HCT116 (cell line): ENCODE measurements around the gene CYSLTR2. TPM values are rescaled to one million over a fixed set of nuclear protein-coding genes. Genes with fewer than 3 reads are reported as not detected.

ENCODE experiments used
- ATAC-seq: fragments of 200-7000 bp; cut with Tn5 transposase; 2 replicates; pipeline ENCODE4 v1.9.1; 2020; ENCODE audit warnings: mild to moderate bottlenecking, moderate library complexity
- BruUV-seq: library from RNA; stranded (reverse); fragments of 400-500 nt; replicated peaks from 2 replicates; lab custom pipeline; 2021; lab: Mats Ljungman, UMichigan
- CTCF ChIA-PET: fragments of 300-600 bp; sonication (Branson Sonifier 250); formaldehyde crosslinking; loops from one replicate; lab custom pipeline; 2021; ENCODE audit warnings: antibody characterized with exemption; lab: Charles Lee
- POLR2A ChIA-PET: fragments of 300-600, 350-600 bp; sonication (Branson Sonifier 250); formaldehyde crosslinking; loops from one replicate; lab custom pipeline; 2021; ENCODE audit warnings: antibody characterized with exemption; lab: Charles Lee
- RAD21 ChIA-PET, 2 experiments: fragments of 300-600 bp; sonication (Branson Sonifier 250); formaldehyde crosslinking; loops; one replicate each; lab custom pipeline; 2023; ENCODE audit warnings: low total read pairs in 2 of 2; ENCODE audit not compliant: uncharacterized antibody in 2 of 2, unreplicated experiment in 2 of 2, low non-redundant PET in 1 of 2; lab: Charles Lee
- DNase-seq: peaks from one replicate; pipeline ENCODE4 v3.0.0-alpha.2; 2010; ENCODE audit warnings: low read depth, low spot score
- H2AFZ ChIP-seq: fragments of 200-600 bp; shearing (Covaris generic), sonication (generic); 2 replicates; pipeline ENCODE4 v1.6.1; 2017; ENCODE audit warnings: low read depth, mixed run types, mixed read lengths, antibody characterized with exemption, low read length; ENCODE audit not compliant: poor library complexity, severe bottlenecking
- H3K27ac ChIP-seq: 2 replicates; pipeline ENCODE4 v1.5.1; 2012; ENCODE audit warnings: low read depth, low read length
- H3K27me3 ChIP-seq: fragments of 200-600 bp; sonication (generic); 2 replicates; pipeline ENCODE4 v1.6.1; 2016; ENCODE audit warnings: mixed run types, low read length, mixed read lengths; ENCODE audit not compliant: insufficient read depth
- H3K36me3 ChIP-seq, 2 experiments: fragments of 200-500 bp in 1 of 2; fragments of 200-600 bp in 1 of 2; sonication (Bioruptor generic) in 1 of 2; sonication (generic) in 1 of 2; 2 replicates each; pipeline versions ENCODE4 v1.5.1 to v1.6.1; 2014 to 2016; ENCODE audit warnings: low read length in 2 of 2, inconsistent platforms in 1 of 2, mixed read lengths in 1 of 2, mixed run types in 1 of 2; ENCODE audit not compliant: insufficient read depth in 2 of 2, control insufficient read depth in 1 of 2
- H3K4me1 ChIP-seq, 2 experiments: fragments of 200-600 bp in 1 of 2; sonication (generic) in 1 of 2; 2 replicates each; pipeline versions ENCODE4 v1.5.1 to v1.6.1; 2012 to 2017; ENCODE audit warnings: low read length in 2 of 2, inconsistent platforms in 1 of 2, mild to moderate bottlenecking in 1 of 2, mixed read lengths in 1 of 2, mixed run types in 1 of 2, moderate library complexity in 1 of 2; ENCODE audit not compliant: insufficient read depth in 2 of 2, control insufficient read depth in 1 of 2
- H3K4me2 ChIP-seq: fragments of 200-600 bp; sonication (generic); 2 replicates; pipeline ENCODE4 v1.6.1; 2017; ENCODE audit warnings: mixed run types, low read length, mixed read lengths
- H3K4me3 ChIP-seq, 2 experiments: fragments of 200-600 bp in 1 of 2; sonication (generic) in 1 of 2; replicated peaks in 1 of 2; 2 replicates each; pipeline ENCODE4 v1.5.1; 2011 to 2016; ENCODE audit warnings: low read length in 2 of 2, control low read depth in 1 of 2, low read depth in 1 of 2, mild to moderate bottlenecking in 1 of 2, mixed read lengths in 1 of 2, mixed run types in 1 of 2
- H3K79me2 ChIP-seq: fragments of 200-600 bp; sonication (generic); 2 replicates; pipeline ENCODE4 v1.6.1; 2017; ENCODE audit warnings: mild to moderate bottlenecking, mixed run types, low read length, moderate library complexity, mixed read lengths; ENCODE audit not compliant: insufficient read depth
- H3K9ac ChIP-seq: fragments of 200-600 bp; sonication (generic); 2 replicates; pipeline ENCODE4 v1.6.1; 2016; ENCODE audit warnings: low read length, mixed read lengths
- H3K9me2 ChIP-seq: fragments of 200-600 bp; sonication (generic), shearing (Covaris generic); 2 replicates; pipeline ENCODE4 v1.6.1; 2017; ENCODE audit warnings: mixed run types, mild to moderate bottlenecking, moderate library complexity; ENCODE audit not compliant: insufficient read depth
- H3K9me3 ChIP-seq, 2 experiments: fragments of 200-500 bp in 1 of 2; fragments of 200-600 bp in 1 of 2; sonication (Bioruptor generic) in 1 of 2; sonication (generic) in 1 of 2; 2 replicates each; pipeline ENCODE4 v1.6.1; 2014 to 2017; ENCODE audit warnings: low read length in 2 of 2, mixed read lengths in 2 of 2, inconsistent platforms in 1 of 2, low read depth in 1 of 2, mild to moderate bottlenecking in 1 of 2, mixed run types in 1 of 2, moderate library complexity in 1 of 2; ENCODE audit not compliant: control insufficient read depth in 1 of 2, insufficient read depth in 1 of 2
- H4K20me1 ChIP-seq: fragments of 200-600 bp; sonication (generic), shearing (Covaris generic); 2 replicates; pipeline ENCODE4 v1.6.1; 2017; ENCODE audit warnings: mixed run types, mild to moderate bottlenecking, moderate library complexity; ENCODE audit not compliant: insufficient read depth
- ATF3 ChIP-seq: IDR thresholded peaks from 2 replicates; pipeline ENCODE4 v1.6.1; 2012
- CBX3 ChIP-seq: IDR thresholded peaks from 2 replicates; pipeline ENCODE4 v1.6.1; 2012; ENCODE audit warnings: low read depth
- CEBPB ChIP-seq: IDR thresholded peaks from 2 replicates; pipeline ENCODE4 v1.6.1; 2012; ENCODE audit warnings: low read depth
- EGR1 ChIP-seq: IDR thresholded peaks from 2 replicates; pipeline ENCODE4 v1.6.1; 2012; ENCODE audit warnings: low read depth
- ELF1 ChIP-seq: IDR thresholded peaks from 2 replicates; pipeline ENCODE4 v1.6.1; 2012; ENCODE audit warnings: low read depth, borderline replicate concordance
- EZH2phosphoT487 ChIP-seq: fragments of 200-600 bp; IDR thresholded peaks from 2 replicates; pipeline ENCODE4 v1.6.1; 2018; ENCODE audit warnings: antibody characterized with exemption, borderline replicate concordance
- FOSL1 ChIP-seq: IDR thresholded peaks from 2 replicates; pipeline ENCODE4 v1.6.1; 2012; ENCODE audit warnings: low read depth
- JUND ChIP-seq: IDR thresholded peaks from 2 replicates; pipeline ENCODE4 v1.6.1; 2012
- MAX ChIP-seq: IDR thresholded peaks from 2 replicates; pipeline ENCODE4 v1.6.1; 2012
- POLR2AphosphoS5 ChIP-seq: IDR thresholded peaks from 2 replicates; pipeline ENCODE4 v1.6.1; 2011; ENCODE audit warnings: mild to moderate bottlenecking, low read depth, low read length, moderate library complexity
- RAD21 ChIP-seq: IDR thresholded peaks from 2 replicates; pipeline ENCODE4 v1.6.1; 2012; ENCODE audit warnings: low read depth, mild to moderate bottlenecking
- REST ChIP-seq: IDR thresholded peaks from 2 replicates; pipeline ENCODE4 v1.6.1; 2012; ENCODE audit warnings: low read depth
- SIN3A ChIP-seq: IDR thresholded peaks from 2 replicates; pipeline ENCODE4 v1.6.1; 2012; ENCODE audit warnings: low read depth
- SP1 ChIP-seq: IDR thresholded peaks from 2 replicates; pipeline ENCODE4 v1.6.1; 2012; ENCODE audit warnings: low read depth
- SRF ChIP-seq: IDR thresholded peaks from 2 replicates; pipeline ENCODE4 v1.6.1; 2012; ENCODE audit warnings: low read depth
- TCF7L2 ChIP-seq: IDR thresholded peaks from 2 replicates; pipeline ENCODE4 v1.7.0; 2011; ENCODE audit warnings: borderline replicate concordance, inconsistent platforms; ENCODE audit not compliant: insufficient read depth, insufficient read length; ENCODE audit errors: extremely low read depth
- ZBTB33 ChIP-seq: IDR thresholded peaks from 2 replicates; pipeline ENCODE4 v1.6.1; 2011; ENCODE audit warnings: mild to moderate bottlenecking, low read length, moderate library complexity; ENCODE audit not compliant: insufficient replicate concordance; ENCODE audit errors: extremely low read depth
- ZNF274 ChIP-seq: fragments of 200-500 bp; sonication (Bioruptor generic); IDR thresholded peaks from 2 replicates; pipeline ENCODE4 v1.6.1; 2014; ENCODE audit warnings: mild to moderate bottlenecking, low read depth, low read length, inconsistent platforms
- intact Hi-C: fragments of 100-400 bp; cut with micrococcal nuclease; formaldehyde crosslinking; loops from 2 replicates; pipeline ENCODE4 v1.10.0; 2022
- total RNA-seq: library from RNA; stranded (reverse); gene quantifications from one replicate; pipeline ENCODE4 v1.2.1, GENCODE V29; 2021; ENCODE audit not compliant: unreplicated experiment

Gene CYSLTR2
- total RNA-seq, 1 experiment from 2014 or later, result not detected

GRCh38 chr13:48624016-48624415 lies 29.7 kb upstream of the CYSLTR2 start (continued):
- TF ChIP-seq REST (no peak), SIN3A (no peak), ZBTB33 (no peak), ZNF274 (no peak), ELF1 (no peak), TCF7L2 (no peak), CEBPB (no peak), MAX (no peak)

GRCh38 chr13:48624858-48625257 lies 28.9 kb upstream of the CYSLTR2 start:
- BruUV-seq, result no TSS peak
- Histone ChIP-seq H3K79me2 (no peaks in the 10 kb centered on the region), H4K20me1 (no peaks in the 10 kb centered on the region), H3K4me2 (no peak overlapping the region), H3K4me3 (no peak overlapping the region), H2AFZ (no peak overlapping the region), H3K36me3 (no peaks in the 10 kb centered on the region), H3K9ac (no peak overlapping the region), H3K4me1 (no peaks in the 10 kb centered on the region), H3K9me2 (no peaks in the 10 kb centered on the region), H3K9me3 (peaks cover 0 to 7% of the 10 kb centered on the region in 2 experiments; a peak in 3 of 4 replicates), H3K27me3 (no peaks in the 10 kb centered on the region), H3K27ac (no peak overlapping the region)
- ATAC-seq (no peak), DNase-seq (no peak)
- POLR2A ChIA-PET, result no interaction called here
- RAD21 ChIA-PET, result no interaction called here
- intact Hi-C loops, result no loop called here
- CTCF ChIA-PET, result no interaction called here
- TF ChIP-seq ZNF274 (no peak), ATF3 (no peak), TCF7L2 (no peak), EGR1 (no peak), EZH2phosphoT487 (no peak), POLR2AphosphoS5 (no peak), ELF1 (no peak), SP1 (no peak), ZBTB33 (no peak), SRF (no peak), JUND (no peak), RAD21 (no peak), CBX3 (no peak), FOSL1 (no peak), MAX (no peak)
